ENCODE results near the gene OR13C9. TPM values are rescaled to one million over a fixed set of nuclear protein-coding genes. Genes with fewer than 3 reads are reported as not detected.
"Not testable (repeated sequence)": the region's sequence is repeated elsewhere in the genome, so short reads cannot be mapped to it uniquely, and the experiment has no call there.

OR13C9 gene
- not detected for total RNA-seq

DNA sequence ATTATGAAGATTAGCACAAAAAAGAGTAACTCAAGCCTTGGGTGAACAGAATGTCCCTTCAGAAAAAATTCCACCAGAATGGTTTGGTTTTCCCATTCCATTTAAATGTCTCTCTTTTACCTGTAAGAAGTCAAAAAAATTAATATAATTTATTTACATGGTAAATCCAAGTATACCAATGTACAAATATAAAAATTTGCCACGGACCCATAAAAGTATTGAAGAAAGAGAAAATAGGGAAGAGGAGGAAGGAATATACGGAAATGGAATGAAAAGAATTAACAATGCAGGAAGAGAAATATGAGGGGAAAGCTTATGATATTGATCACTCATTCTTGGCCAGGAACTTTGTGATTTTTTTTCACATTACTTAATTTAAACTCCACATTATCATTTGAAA, at the start of gene OR13C9:
Gene OR13C9, minus strand, starts transcription at position 101 of the 400 bp plus-strand sequence. Its CDS starts 0 bp downstream, at position 101.
- intact Hi-C loops (cut with DNase I), result no loop called here
- no peak for ATAC-seq
- DNase-seq (ENCODE audit: low spot score), result no peak

- ATAC-seq (no peak), DNase-seq (ENCODE audit: low spot score) (no peak)
- intact Hi-C loops (cut with DNase I), result no loop called here
These were observed 40.6 kb upstream of the OR13C9 start for GRCh38 chr9:104658496-104659195.

GRCh38 chr9:104635456-104635855, 17.5 kb upstream of the OR13C9 start:
- intact Hi-C loops (cut with DNase I), result no loop called here
- no peak for DNase-seq (ENCODE audit: low spot score)
- no peak for ATAC-seq

DNA sequence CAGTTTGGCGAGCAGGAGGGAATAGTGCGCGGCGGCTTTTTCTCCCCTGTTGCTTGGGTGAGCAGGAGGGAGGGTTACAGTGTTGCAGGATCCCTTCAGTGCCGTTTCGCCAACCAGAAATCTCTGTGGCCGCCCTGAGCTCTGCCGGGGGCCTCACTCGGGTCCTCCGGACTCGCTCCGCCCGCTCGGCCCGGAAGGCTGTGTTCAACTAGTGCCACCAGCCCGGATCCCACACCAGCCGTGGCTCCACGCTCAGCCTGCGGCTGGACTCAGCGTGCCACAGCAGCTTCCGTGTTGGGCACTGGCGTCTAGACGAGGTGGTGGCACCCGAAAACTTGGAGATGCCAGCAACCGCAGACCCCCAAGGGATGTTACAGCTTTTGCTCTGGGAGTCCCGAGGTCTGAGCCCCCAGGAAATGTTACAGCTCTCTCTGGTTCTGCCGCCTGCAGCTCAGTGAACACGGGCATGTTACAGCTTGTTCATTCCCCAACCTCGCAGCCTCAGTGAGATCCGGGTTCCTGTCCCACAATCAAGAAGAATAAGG, 16.0 kb upstream of the OR13C9 start:
- intact Hi-C loops (cut with DNase I), result no loop called here
- DNase-seq (ENCODE audit: low spot score), result no peak
- ATAC-seq, result no peak

DNA sequence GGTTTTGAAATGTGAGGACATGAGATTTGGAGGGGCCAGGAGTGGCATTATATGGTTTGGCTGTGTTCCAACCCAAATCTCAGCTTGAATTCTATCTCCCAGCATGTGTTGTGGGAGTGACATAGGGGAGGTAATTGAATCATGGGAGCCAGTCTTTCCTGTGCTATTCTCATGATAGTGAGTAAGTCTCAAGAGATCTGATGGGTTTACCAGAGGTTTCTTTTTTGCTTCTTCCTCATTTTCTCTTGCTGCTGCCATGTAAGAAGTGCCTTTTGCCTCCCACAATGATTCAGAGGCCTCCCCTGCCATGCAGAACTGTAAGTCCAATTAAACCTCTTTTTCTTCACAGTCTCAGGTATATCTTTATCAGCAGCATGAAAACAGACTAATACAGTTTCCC, 8.0 kb upstream of the OR13C9 start:
- ATAC-seq; intact Hi-C loops (cut with DNase I); DNase-seq (ENCODE audit: low spot score): not testable (repeated sequence)

- DNase-seq (ENCODE audit: low spot score) (no peak), ATAC-seq (no peak)
- intact Hi-C loops (cut with DNase I), result no loop called here
These were observed 586 bp downstream of the OR13C9 start for GRCh38 chr9:104617418-104617817.

- no peak for ATAC-seq
- intact Hi-C loops (cut with DNase I), result no loop called here
- no peak for DNase-seq (ENCODE audit: low spot score)
These were observed 6.8 kb downstream of the OR13C9 start for GRCh38 chr9:104611213-104611612.

- no peak for ATAC-seq
- intact Hi-C loops (cut with DNase I), result no loop called here
- DNase-seq (ENCODE audit: low spot score), result no peak
These were observed 9.7 kb downstream of the OR13C9 start for GRCh38 chr9:104608336-104608735.

DNA sequence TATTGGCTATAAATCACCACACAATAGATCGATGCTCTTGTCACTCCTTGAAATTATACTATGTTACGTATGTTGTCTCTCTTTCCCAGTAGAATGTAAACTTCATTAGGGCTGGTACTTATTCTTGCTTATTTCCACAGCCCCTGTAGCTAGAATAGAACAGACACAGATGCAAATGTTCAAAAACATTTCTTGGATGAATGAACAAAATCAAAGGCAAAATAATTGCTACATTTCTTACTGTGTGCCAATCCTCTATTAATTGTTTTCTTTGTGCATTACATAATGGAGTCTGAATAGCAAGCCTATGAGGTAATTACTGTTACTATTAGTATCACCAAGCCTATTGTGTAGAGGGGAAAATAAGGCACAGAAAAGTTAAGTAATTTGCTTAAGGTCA, 11.9 kb downstream of the OR13C9 start:
- intact Hi-C loops (cut with DNase I), result no loop called here
- DNase-seq (ENCODE audit: low spot score) (no peak), ATAC-seq (no peak)

- ATAC-seq; DNase-seq (ENCODE audit: low spot score); intact Hi-C loops (cut with DNase I): not testable (repeated sequence)
These were observed 12.5 kb downstream of the OR13C9 start, which contains the start of gene OR13C2 for GRCh38 chr9:104605527-104605926. TSS of gene OR13C2 (minus strand) at chr9:104605627. CDS start at chr9:104605627, 0 bp downstream.

DNA sequence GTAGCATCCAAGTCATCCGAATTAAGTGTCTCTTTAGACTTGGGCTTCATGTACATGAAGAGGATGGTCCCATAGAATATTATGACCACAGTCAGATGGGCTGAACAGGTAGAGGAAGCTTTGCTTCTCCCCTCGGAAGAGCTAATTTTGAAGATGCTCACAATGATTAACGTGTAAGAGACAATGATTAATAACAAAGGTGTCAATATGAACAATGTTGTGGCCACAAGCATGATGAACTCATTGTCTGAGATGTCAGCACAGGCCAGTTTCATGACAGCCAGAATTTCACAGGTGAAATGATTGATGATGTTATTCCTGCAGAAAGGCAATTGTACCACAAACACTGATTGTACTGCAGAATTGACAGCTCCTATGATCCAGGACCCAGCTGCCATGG, 13.2 kb downstream of the OR13C9 start:
- intact Hi-C loops (cut with DNase I), result no loop called here
- DNase-seq (ENCODE audit: low spot score), result no peak
- no peak for ATAC-seq

GRCh38 chr9:104599313-104599712, 18.7 kb downstream of the OR13C9 start, which contains the start of gene OR13C5:
TSS of gene OR13C5 (minus strand) at chr9:104599413. CDS start at chr9:104599413, 0 bp downstream.
- ATAC-seq; intact Hi-C loops (cut with DNase I); DNase-seq (ENCODE audit: low spot score): not testable (repeated sequence)

GRCh38 chr9:104598749-104599148, 19.3 kb downstream of the OR13C9 start:
- intact Hi-C loops (cut with DNase I); ATAC-seq; DNase-seq (ENCODE audit: low spot score): not testable (repeated sequence)

- intact Hi-C loops (cut with DNase I), result no loop called here
- no peak for ATAC-seq
These were observed 28.4 kb downstream of the OR13C9 start for GRCh38 chr9:104589626-104590025.

DNA sequence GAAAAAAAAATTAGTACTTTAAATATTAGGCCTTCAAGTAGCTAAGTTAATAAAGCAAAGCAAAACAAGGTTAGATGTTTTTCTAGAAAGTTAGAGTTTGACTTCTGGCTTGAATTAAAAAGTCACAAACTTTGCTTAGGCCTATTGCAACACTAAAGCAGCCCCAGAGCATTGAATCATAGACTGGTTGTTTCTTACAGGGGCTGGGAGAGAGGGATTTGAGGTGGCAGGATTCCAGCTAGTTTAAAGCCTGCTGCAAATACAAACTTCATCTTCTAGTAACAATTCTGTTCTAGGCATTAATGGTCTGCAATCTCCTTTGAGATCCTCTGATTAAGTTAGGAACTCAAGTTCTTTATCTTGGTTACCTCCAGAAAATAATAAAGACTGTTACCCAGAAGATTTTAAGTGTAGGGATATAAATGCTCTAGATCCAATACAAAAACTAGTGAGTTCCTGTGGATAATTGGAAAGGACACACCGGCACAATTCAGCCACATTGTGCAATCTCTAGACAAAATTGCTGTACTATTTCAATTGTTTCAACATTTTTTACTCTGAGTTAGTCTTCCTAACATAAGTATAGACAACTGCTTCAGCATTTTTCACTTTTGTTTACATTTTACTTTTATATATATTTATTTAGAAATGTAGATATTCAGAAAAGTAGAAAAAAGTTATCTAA, 31.4 kb downstream of the OR13C9 start:
- ATAC-seq (peak; percentile 96), DNase-seq (ENCODE audit: low spot score) (no peak)
- intact Hi-C loops (cut with DNase I), result no loop called here

More at GRCh38 chr9:104589626-104590025, 28.4 kb downstream of the OR13C9 start:
- DNase-seq (ENCODE audit: low spot score), result no peak

DNA sequence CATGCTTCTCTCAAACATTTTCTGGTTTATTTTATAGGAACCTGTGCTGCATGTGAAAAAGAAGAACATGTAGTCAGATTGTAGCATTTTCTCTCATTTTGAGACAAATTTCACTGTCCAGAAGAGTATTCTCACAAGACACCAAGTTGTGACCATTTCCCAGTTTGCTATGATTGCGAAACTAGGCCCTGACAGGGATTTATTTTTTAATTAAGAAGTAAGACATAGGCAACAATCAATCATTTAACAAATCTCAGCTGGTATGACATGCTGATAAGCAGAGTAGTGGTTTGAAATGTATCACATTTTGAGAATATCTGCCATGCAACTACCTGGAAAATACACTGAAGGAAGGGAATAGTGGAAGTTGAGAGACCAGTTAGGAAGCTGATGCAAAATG, 37.4 kb downstream of the OR13C9 start:
- DNase-seq (ENCODE audit: low spot score) (no peak), ATAC-seq (no peak)
- intact Hi-C loops (cut with DNase I), result no loop called here

DNA sequence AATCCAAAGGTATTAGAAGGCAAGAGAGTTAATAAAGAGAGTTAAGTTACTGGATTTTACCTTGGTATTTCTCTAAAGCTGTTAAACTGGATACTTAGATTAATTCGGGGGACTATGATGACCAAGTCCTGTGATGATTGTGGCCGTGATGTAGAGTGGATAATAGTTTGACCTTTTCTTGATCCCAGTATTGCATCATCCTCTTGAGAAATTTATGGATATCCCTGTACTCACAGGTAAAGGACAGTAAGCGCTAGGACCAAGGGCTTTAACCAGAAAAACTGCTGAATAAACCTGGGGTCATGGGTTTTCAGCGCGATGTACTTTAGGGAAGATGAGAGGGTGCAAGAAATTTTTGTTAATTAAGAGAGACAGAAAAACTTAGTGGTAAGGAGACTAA, 40.7 kb downstream of the OR13C9 start:
- no peak for DNase-seq (ENCODE audit: low spot score)
- intact Hi-C loops (cut with DNase I), result no loop called here
- no peak for ATAC-seq

- no peak for ATAC-seq
- intact Hi-C loops (cut with DNase I), result no loop called here
- DNase-seq (ENCODE audit: low spot score), result no peak
These were observed 42.5 kb downstream of the OR13C9 start for GRCh38 chr9:104575456-104575855.

- ATAC-seq, result no peak
- intact Hi-C loops (cut with DNase I), result no loop called here
- DNase-seq (ENCODE audit: low spot score), result no peak
These were observed 45.4 kb downstream of the OR13C9 start for GRCh38 chr9:104572612-104573011.

DNA sequence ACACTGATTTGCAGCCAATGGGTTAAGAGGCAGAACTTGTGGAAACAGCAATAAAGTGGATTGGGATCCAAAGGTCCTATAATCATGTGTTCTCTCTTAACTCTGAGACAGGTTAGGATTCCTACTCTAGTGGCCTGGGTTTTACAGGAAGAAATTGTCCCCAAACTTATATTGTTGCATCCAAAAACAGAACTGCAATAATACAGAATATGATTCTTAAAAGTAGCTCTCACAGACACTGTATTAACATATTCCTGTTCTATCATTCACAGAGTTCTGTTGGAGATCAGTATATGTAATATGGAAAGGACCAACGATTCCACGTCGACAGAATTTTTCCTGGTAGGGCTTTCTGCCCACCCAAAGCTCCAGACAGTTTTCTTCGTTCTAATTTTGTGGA, 49.1 kb downstream of the OR13C9 start, which contains the start of gene OR13C8:
Gene OR13C8, plus strand, starts transcription at position 301 of the 400 bp plus-strand sequence. Its CDS starts 0 bp downstream, at position 301.
- no peak for ATAC-seq
- intact Hi-C loops (cut with DNase I), result no loop called here
- DNase-seq (ENCODE audit: low spot score), result no peak
